Femur (tissue), 1 donor: ENCODE results near the gene MYL5.
"Not testable (repeated sequence)": the region's sequence is repeated elsewhere in the genome, so short reads cannot be mapped to it uniquely, and the experiment has no call there.

ENCODE experiments used
- DNase-seq: peaks from one replicate; pipeline ENCODE4 v3.0.0-alpha.2; 2017

MYL5 gene

GRCh38 chr4:657834-658667 lies 16.3 kb upstream of the MYL5 start:
- DNase-seq = peak; percentile 31

GRCh38 chr4:658681-659667 lies 15.4 kb upstream of the MYL5 start:
- peak; percentile 22 for DNase-seq

GRCh38 chr4:659851-660250 lies 14.5 kb upstream of the MYL5 start:
- DNase-seq = peak; percentile 12

GRCh38 chr4:660401-660800 lies 13.9 kb upstream of the MYL5 start:
- DNase-seq = peak; percentile 12

- no peak for DNase-seq
Measured at GRCh38 chr4:661231-661630, 13.1 kb upstream of the MYL5 start.

GRCh38 chr4:661881-662761 lies 12.2 kb upstream of the MYL5 start:
- DNase-seq = peak; percentile 17

GRCh38 chr4:663046-663437 lies 11.3 kb upstream of the MYL5 start:
- DNase-seq = peak; percentile 23

GRCh38 chr4:663438-664428 lies 10.6 kb upstream of the MYL5 start:
- peak; percentile 77 for DNase-seq

- peak; percentile 20 for DNase-seq
Measured at GRCh38 chr4:664713-665231, 9.6 kb upstream of the MYL5 start.

- no peak for DNase-seq
Measured at GRCh38 chr4:665381-665750, 9.0 kb upstream of the MYL5 start.

- DNase-seq = peak; percentile 23
Measured at GRCh38 chr4:665751-666435, 8.4 kb upstream of the MYL5 start.

GRCh38 chr4:666436-666810 lies 7.9 kb upstream of the MYL5 start:
- peak; percentile 20 for DNase-seq

GRCh38 chr4:666822-667544 lies 7.4 kb upstream of the MYL5 start:
- DNase-seq = peak; percentile 16

- DNase-seq = peak; percentile 14
Measured at GRCh38 chr4:667545-667925, 6.8 kb upstream of the MYL5 start.

GRCh38 chr4:668219-668618 lies 6.1 kb upstream of the MYL5 start:
- DNase-seq = peak; percentile 8

- DNase-seq = not testable (repeated sequence)
Measured at GRCh38 chr4:669806-670559, 4.4 kb upstream of the MYL5 start.

GRCh38 chr4:671769-672168 lies 2.6 kb upstream of the MYL5 start:
- DNase-seq = no peak

GRCh38 chr4:673349-674091 lies 822 bp upstream of the MYL5 start:
- peak; percentile 63 for DNase-seq
